GM19238 (cell line): ENCODE data around the gene LATS2.

Source experiments
- DNase-seq: peaks from one replicate; pipeline ENCODE4 v3.0.0; 2011; ENCODE audit warnings: low spot score; ENCODE audit not compliant: insufficient read length

Gene LATS2

DNA sequence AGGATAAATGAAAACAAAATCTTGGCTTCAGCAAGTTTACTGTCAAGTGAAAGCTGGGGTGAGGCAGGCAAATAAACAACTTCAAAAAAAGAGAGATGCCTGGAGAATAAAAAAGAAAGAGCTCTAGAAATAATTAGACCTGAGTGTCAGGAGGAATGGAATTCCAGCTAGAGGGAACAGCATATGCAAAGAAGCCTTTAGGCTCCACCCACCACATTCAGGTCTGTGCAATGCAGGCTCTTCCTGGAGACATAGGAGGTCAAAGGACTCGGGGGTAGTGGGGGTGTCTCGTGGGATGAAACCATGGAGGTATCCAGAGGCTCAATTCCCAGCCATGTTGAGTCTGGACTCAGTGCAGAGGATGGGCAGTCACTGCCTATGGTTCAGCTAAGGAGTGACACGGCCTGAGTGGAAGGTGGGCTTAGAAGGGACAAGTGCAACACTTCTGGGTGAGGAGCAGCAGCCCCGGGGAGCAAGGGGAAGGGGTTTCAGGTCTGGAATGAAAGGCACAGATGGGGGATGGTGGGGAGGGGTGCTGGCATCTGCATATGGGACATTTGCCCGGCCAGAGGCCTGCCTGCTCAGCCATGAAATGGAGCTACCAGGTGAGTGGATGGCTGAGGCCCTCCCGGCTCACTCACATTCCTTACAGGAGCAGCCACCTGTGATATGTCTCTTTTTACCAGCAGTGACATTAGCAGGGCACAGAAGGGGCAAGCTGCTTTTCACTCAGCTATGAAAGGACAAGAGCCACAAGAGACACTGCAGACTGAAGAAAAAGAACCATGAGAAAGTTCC lies 12.3 kb downstream of the LATS2 start:
- no peak for DNase-seq

DNA sequence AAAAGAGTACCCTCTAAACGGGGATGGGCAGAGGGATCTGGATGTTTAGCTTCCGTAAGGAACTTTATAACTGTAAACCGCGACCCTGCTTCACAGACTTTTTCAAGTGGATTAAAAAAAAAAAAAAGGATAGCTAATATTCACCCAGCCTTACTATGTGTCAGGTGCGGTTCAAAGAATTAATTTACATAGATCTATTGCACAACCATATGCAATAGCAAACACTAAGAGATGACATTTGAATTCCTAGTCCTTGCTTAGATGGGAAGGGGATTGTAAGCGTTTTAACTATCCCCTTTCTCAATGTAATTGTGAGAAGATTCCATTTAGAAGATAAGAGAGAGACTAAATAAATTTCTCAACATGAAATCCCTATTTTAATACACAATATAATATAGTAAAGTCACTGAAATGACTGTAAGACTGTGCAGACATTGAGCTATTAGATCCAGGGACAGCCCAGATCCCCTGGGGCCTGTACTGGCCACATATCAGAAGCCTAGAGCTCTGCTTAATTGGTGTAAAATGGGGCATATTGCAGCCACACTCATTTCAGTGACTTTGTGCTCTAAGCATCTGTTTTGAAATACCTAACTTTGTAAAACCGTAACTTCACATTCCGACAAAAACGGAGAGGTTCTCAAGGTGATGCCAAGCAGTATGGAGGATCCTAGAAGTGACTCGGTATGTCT lies 13.6 kb downstream of the LATS2 start:
- no peak for DNase-seq

DNA sequence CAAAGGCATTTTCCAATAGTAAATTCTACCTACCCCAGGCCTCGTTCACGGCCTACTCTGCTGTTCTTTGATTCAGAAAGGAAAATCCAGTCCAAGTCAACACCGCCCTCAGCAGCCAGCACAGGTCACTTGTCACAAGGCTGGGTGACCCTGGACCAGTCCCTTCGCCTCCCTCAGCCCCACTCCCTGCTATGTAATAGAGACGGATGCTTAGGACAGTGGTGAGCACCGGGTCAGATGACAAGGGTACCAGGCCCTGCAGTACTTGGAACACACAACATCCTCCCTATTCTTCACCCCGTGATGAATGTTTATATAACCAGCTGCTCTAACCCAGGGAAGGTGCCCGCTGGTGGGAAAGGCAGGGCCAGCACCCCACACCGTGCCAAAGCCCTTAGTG lies 14.3 kb downstream of the LATS2 start:
- no peak for DNase-seq

DNA sequence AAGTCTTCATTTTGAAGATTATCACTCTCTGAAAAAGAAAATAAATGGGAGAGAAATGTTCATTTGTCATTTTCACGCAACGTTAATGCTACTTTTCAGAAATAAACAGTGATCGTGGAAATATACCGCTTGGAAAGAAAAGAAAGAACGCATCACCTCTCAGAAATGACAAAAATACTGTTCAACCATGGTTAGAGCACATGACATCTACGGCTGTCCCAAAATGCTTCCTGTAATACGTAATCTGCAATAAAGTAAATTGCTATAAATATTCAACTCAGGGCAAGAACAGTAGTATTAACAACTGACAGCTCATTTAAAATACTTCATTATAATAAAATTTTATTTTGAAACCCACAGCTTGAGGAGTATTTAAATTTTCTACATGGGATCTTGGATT lies 15.2 kb downstream of the LATS2 start:
- DNase-seq, result no peak

DNA sequence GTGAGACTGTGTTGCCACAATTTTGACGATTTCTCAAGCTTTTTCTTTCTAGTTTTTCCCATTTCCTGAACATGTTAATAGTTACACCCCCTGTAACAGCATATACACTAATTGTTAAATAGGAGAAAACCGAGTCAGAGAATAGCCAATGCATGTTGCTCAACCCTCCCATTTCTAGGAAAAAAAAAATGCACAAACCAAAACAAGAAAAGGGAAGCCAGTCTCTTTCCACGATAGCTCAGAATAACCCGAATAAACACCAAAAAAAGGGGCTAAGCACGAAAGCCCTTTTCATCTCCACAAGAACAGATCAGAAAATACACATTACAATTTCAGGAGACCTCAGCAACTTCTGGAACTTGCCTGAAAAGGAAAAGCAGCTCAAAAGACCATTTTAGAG lies 16.3 kb downstream of the LATS2 start:
- no peak for DNase-seq

DNA sequence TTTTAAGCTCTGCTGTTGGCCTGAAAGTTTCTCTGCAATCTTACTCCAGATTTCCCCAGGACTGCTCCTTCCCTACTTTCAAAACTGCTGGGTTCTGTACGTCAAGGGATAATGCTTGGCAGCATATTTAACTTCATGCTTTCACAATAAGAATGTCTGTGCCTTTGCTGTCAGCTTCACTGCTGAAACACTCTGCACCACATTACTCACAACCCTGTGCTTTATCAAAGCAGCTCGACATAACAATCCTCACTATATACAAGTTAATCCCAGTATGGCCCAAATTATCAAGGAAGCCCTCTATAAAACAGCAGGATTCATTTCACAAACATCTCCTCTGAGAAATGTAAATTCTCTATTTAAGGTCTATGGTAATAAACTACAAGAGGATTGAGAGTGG lies 17.5 kb downstream of the LATS2 start:
- no peak for DNase-seq

DNA sequence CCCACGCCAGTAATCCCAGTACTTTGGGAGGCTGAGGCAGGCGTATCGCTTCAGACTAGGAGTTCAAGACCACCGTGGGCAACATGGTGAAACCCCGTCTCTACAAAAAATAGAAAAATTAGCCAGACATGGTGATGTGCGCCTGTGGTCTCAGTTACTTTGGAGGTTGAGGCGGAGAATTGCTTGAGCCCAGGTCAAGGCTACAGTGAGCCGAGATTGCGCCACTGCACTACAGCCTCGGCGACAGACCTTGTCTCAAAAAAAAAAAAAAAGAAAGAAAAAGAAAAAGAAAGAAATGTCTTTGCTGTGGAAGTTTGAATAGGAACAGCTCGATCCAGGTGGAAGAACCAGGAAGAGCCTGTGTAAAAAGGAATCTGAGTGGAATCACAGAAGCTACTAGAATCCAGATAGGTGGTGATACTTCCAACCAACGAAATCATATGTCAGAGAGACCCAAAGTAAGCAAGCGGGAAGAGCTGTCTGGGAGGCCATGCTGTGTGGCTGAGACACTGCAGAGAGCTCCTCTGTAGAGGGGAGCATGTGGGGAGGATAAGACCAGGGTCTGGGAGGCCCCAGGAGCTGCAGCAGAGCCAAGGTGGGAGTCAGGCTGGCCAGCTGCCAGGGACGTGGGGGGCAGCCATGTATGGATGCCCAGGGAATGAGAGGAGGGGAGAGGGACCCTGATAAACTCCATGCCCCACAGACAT lies 21.1 kb downstream of the LATS2 start:
- DNase-seq, result no peak

DNA sequence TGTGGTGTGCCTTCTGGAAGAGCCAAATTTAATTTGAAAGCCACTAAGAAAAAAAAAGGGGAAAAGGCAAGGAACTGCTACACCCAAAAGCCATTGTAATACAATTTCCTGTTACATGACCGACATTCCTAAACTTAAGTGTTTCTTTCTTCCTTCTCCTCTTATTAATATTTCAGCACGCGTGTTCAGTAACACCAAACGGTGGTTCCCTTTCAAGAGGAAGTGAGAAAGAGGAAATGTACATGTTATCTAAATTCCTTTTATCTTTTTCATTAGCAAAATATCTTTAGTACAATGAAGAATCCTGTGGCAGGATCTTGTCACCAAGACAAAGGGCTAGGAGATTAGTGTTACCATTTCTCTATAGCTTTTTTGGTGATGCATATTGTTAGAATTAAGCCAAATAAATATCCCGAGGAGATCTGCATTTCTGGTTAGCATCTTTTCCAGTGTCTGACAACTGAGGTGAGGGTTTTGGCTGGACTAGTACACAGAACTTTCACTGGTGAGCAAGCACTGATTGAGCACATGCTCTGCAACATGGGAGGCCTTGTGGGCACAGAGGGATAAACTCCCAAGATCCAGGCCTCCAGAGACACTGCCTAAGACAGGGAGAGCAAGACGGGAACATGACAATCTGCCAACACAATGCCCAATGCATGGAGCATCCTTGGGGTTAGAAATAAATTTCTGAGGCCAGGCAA lies 22.1 kb downstream of the LATS2 start:
- no peak for DNase-seq

DNA sequence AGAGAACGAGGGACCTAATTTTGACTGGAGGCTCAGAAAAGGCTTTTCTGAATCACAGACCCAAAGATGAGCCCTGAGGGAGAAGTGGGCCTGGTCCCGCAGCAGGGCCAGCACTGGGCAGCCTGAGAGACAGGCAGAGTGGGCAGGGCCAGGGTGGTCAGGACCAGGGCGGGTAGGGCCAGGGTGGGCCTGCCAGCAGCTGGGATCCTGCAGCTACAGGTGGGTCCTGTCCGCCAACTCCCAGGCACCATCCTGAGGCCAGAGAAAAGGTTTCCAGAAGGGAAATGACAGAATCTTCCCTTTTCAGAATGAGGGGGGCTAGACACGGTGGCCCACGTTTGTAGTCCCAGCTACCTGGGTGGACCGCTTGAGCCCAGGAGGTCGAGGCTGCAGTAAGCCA lies 23.7 kb downstream of the LATS2 start:
- no peak for DNase-seq

DNA sequence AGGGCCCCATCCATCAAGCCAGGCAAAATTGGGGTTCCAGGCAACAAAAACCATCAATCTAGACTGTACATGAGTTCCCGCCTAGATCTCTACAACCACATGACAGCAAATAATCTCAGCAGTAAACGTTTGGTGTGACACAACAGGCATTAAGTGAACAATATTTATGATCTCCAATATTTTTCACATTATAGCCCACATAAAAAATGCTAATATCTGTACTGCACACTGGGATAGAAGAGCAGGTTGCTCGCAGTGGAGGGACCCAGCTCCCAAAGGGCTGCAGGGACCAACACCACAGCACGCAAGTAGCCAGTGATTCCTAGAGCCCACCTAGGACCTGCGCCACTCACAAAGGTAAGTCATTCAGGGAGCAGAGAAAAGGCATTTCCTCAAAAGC lies 25.9 kb downstream of the LATS2 start:
- DNase-seq, result no peak

DNA sequence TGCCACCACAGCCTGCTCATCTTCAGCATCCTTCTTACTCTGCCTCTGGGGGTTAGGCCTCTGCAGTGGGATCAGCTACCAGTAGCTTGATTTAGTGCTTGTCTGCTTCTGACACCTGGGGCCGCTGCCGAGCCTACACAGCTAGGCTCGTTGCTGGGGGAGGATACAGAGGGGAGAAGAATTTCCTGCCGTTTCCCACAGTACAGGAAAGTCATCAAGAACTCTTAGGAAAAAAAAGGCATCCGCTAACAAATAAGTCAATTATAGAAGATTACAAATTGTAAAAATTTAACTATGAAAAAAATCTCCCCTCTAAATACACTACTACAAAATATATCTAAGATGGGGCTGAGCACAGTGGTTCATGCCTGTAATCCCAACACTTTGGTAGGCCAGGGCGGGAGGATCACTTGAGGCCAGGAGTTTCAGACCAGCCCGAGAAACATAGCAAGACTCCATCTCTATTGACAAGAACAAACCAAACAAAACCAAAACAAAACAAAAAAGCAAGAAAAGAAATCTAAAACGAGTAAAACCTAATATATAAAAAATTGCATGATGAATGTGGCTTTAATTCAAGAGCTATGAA lies 26.7 kb downstream of the LATS2 start:
- no peak for DNase-seq

DNA sequence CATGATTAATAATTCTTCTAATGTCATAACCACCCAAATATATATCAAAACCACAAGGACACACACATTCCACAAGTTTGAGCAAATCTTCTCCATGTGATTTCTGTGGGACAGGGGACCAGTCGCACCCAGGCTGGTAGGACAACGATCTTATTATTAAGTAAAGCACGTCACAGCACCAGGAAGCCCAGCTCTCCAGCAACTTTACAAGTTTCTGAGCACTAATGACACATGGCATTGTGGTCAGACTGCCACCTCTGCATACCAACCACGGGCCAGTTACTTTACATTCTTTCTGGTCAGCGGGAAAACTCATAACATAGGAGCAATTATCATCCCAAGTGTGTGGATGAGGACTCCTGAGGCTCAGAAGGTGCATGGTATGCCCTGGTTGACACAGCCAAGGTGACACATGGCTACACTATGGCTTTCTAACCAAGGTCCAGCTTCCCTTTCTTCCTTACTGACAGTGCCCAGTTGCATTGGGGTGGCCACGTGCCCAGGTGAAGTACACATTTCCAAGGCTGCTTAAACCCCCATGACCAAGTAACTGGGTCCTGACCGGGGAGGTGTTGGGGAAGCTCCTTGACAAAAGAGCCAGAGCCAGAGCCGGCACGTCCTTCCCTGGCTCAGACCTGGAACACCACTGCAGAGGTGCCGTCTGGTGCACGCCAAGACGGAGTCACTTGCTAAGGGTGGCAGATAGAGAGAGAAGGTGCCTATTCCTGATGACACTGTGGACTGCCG lies 27.4 kb downstream of the LATS2 start:
- DNase-seq, result no peak

DNA sequence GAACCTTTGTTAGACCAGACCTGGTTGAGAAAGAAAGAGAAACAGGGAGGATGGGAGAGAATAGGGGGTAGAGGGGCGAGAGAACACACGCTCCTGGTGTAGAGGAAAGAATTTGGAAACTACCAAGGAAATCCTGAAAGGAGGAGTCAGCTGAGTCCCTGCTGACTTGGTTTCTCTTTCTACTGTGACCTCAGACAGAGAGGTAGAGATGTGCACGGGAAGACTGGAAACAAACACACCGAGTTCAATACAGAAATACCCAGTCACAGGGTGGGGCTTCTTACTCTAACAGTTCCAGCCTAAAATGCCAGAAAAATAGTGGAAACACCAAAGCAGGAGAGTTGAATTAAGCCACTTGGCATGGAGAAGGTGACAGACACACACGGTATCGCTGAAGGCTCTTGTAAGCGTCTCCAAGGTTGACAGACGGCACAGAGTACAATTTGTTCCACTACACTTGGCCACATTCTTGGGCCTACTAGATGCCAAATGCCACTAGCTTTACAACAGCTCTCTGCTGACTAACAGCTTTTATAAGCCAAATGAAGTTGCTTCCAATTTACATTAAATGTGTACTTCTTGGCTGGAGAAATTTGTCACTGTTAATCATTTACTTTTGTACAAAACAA lies 28.1 kb downstream of the LATS2 start:
- no peak for DNase-seq

DNA sequence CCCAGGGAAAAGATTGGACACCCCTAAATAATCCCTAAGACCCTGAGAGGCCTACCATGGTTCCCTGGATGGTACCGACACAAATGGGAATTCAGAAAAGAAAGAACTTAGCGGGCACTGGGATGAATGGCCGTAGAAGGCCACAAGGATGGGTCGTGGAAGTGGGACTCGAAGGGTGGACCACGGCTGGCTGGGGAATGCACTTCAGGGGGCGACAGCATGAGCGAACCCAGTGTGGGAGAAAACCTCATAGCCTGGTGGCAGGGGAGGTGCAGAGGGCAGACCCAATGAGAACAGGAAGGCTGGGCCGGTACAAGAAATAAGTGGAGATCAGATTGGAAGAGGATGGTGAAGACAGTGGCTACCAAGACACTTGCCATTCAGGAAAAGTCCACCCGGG lies 28.7 kb downstream of the LATS2 start:
- no peak for DNase-seq

DNA sequence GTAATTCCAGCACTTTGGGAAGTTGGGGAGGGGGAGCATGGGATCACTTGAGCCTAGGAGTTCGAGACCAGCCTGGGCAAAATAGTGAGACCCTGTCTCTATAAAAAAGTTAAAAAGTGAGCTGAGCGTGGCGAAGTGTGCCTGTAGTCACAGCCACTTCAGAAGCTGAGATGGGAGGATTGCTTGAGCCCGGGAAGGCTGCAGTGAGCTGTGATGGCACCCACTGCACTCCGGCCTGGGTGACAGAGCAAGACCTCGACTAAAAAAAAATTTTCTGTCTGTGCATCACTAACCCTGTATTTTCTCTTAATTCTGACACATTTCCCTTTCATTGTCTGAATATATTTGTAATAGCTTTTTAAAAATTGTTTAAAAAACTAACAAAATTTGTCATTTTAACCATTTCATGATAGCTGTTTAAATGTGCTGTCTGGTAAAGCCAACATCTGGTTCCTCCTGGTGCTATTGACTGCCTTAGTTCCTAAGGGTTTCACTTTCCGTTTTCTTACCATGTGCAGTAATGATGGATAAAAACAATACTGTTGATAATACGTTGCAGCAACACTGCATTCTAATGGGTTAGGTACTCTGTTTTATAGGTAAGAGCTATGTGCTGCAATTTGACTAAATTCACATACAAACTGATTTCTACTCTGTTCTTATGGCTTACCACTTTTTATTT lies 29.7 kb downstream of the LATS2 start:
- DNase-seq, result no peak

DNA sequence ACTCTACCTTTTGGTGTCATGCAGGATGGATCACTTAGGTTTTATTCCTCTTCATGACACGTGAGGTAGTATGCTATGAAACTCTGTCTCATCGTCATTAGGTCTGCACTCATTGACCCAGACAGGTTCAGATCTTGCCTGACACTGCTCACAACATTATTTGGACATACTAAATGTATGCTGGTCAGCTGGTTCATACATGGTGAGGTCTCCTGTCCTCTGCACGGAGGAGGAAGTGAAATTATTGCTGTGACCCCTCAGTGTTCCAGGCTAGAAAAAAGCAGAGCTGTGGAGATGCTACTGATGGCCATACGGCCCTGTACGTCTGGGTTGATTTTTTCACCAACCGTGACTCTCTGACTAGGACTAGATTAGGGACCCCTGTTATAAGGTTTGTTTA lies 35.8 kb downstream of the LATS2 start:
- no peak for DNase-seq

DNA sequence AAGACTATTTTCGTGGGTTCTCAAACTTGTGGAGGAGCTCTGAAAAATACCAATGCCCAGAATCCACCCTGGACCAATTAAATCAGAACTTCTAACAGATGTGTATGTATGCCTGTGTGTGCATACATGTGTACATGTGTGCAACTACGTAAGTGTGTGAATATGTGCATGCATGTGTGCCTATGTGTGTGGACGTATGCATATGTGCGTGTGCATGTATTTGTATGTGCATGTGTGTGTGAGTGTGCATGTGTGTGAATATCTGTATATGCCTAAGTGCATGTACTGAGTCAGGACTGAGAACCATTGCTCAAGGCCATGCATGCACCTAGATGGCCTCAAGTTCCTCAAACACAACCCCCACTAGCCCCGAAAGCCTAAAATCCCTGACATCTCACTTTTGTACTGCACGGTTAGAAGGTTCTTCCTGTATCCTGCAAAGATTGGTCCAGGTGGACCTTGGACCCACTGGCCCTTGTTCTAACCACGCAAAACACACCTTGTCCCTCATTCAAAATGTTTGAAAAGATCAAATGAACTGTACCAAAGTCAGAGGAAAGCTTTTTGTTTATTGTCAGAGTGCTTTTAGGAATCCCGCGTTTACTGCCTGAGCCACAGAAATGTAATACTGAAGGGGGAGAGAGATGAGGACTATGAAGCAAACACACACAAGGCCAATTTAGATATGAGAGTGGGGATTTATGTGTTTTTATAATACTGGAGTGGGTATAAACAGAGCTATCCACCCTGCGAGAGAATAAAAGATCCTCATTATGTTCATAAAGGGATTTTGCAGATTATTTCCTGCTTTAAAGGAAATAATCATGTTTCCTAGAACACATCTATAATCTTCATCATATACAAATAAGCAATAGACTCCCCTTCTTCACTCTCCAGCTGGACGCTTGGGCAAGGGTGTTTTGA lies 39.1 kb downstream of the LATS2 start:
- DNase-seq, result no peak

DNA sequence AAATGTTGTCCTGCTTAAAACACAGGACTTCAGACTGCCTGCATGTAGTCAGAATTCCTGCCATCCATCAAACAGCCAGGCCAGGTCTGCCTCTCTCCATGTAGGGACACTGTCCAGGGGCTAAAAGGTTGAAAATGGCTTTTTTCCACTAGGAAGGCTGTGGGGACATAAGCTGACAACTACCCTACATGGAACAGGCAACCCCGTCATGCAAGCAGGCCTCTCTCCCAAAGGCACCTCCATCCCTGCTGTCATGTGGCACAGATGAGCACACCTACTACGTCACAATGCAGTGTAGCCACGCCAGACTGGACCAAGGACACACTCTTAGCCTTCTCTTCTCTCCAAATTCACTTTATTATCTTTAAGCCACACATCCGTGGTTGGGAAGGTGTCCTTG lies 40.8 kb downstream of the LATS2 start:
- no peak for DNase-seq

DNA sequence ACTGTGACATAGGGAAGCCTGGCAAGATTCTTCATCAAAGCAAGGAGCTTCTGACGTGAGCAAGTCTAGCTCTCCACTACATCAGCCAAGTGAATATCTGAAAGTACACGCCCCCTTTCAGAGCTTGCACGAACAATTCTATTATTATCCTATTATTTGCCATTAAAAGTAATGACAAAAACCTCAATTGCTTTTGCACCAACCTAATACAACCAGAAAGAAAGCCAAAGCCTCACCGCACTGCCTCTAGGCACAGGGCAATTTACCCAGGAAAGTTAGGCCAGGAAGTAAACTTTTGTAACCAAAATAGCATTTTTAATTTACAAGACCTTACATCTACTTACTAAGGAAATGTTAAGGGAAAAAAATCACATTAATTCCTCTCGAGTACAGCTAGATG lies 41.2 kb downstream of the LATS2 start:
- DNase-seq, result no peak
